ENCODE measurements around the gene CRYL1. TPM values are rescaled to one million over a fixed set of nuclear protein-coding genes. Genes with fewer than 3 reads are reported as not detected.

Gene CRYL1
- total RNA-seq, 1 experiment from 2014 or later: 5.9 TPM

DNA sequence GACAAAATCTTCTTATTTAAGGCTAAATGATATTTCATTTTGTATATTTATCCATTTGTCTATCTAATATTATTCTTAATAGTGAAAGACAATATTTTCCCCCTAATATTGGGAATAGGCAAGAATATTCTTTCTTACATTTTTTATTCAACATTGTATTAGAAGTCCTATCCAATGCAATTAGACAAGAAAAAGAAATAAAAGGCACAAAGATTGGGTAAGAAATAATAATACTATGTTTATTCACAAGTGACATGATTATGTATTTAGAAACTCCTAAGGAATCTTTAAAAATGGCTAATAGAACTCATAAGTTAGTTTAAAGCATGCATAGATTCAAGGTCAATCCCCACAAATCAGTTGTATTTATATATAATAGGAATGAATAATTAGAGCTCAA lies 11.3 kb upstream of the CRYL1 start:
- Histone ChIP-seq H3K36me3 (ENCODE audit: insufficient read depth, low read length, poor library complexity, severe bottlenecking) (no peaks in the 10 kb centered on the region), H3K27ac (ENCODE audit: low read depth, low read length, poor library complexity, severe bottlenecking) (no peak overlapping the region), H3K9me3 (ENCODE audit: low read depth, low read length, poor library complexity, severe bottlenecking) (no peaks in the 10 kb centered on the region), H3K27me3 (replicated peaks; ENCODE audit: insufficient read depth, low read depth, low read length, poor library complexity) (no peaks in the 10 kb centered on the region), H3K4me1 (ENCODE audit: insufficient read depth, low read length, poor library complexity, severe bottlenecking) (no peaks in the 10 kb centered on the region), H3K4me3 (ENCODE audit: low read depth, low read length, poor library complexity, severe bottlenecking) (no peak overlapping the region)
- intact Hi-C loops (cut with micrococcal nuclease; ENCODE audit: unreplicated experiment): no loop called here
- no peak for TF ChIP-seq EZH2 (IDR thresholded peaks at IDR 0.05; ENCODE audit: borderline replicate concordance, low read depth, low read length, poor library complexity, severe bottlenecking)
- TF ChIP-seq, protein P1, sequence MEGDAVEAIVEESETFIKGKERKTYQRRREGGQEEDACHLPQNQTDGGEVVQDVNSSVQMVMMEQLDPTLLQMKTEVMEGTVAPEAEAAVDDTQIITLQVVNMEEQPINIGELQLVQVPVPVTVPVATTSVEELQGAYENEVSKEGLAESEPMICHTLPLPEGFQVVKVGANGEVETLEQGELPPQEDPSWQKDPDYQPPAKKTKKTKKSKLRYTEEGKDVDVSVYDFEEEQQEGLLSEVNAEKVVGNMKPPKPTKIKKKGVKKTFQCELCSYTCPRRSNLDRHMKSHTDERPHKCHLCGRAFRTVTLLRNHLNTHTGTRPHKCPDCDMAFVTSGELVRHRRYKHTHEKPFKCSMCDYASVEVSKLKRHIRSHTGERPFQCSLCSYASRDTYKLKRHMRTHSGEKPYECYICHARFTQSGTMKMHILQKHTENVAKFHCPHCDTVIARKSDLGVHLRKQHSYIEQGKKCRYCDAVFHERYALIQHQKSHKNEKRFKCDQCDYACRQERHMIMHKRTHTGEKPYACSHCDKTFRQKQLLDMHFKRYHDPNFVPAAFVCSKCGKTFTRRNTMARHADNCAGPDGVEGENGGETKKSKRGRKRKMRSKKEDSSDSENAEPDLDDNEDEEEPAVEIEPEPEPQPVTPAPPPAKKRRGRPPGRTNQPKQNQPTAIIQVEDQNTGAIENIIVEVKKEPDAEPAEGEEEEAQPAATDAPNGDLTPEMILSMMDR (conservative IDR thresholded peaks at IDR 0.05; ENCODE audit: low read depth, low read length): no peak
- DNase-seq (ENCODE audit: low spot score): no peak
- no TSS peak for BruUV-seq (replicated peaks)
- ChIA-PET POLR2A (ENCODE audit: low non-redundant PET) (no interaction called here), CTCF (no interaction called here)

- no peak for DNase-seq (ENCODE audit: low spot score)
- H3K4me1 ChIP-seq (ENCODE audit: insufficient read depth, low read length, poor library complexity, severe bottlenecking): no peaks in the 10 kb centered on the region
- ChIA-PET POLR2A (ENCODE audit: low non-redundant PET) (no interaction called here), CTCF (no interaction called here)
- no TSS peak for BruUV-seq (replicated peaks)
- no peak overlapping the region for H3K27ac ChIP-seq (ENCODE audit: low read depth, low read length, poor library complexity, severe bottlenecking)
- TF ChIP-seq, protein P1 (conservative IDR thresholded peaks at IDR 0.05; ENCODE audit: low read depth, low read length): no peak
- TF ChIP-seq EZH2 (IDR thresholded peaks at IDR 0.05; ENCODE audit: borderline replicate concordance, low read depth, low read length, poor library complexity, severe bottlenecking): no peak
- H3K27me3 ChIP-seq (replicated peaks; ENCODE audit: insufficient read depth, low read depth, low read length, poor library complexity): no peaks in the 10 kb centered on the region
- no peaks in the 10 kb centered on the region for H3K36me3 ChIP-seq (ENCODE audit: insufficient read depth, low read length, poor library complexity, severe bottlenecking)
- no peak overlapping the region for H3K4me3 ChIP-seq (ENCODE audit: low read depth, low read length, poor library complexity, severe bottlenecking)
- H3K9me3 ChIP-seq (ENCODE audit: low read depth, low read length, poor library complexity, severe bottlenecking): no peaks in the 10 kb centered on the region
- intact Hi-C loops (cut with micrococcal nuclease; ENCODE audit: unreplicated experiment): no loop called here
Observed at GRCh38 chr13:20534038-20534608, 8.5 kb upstream of the CRYL1 start.

DNA sequence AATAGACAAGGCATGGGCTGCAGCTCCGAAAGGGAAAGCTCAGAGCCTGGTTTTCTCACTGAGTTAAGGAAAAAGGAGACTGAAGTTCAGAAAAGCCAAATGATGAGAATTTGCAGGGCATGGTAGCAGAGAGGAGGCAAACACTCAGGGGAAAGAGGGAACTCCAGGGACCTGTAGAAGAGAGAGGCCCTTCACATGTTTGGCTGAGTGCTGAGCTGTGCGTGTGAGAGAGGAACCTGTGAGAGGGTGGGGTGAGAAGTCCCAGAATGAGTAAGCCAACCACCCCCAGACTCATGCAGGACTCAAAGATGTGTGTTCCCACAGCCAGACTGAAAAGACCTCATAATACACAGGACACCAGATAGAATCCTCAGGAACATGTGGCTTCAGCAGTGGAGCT lies 2.8 kb upstream of the CRYL1 start:
- H3K27ac ChIP-seq (ENCODE audit: low read depth, low read length, poor library complexity, severe bottlenecking): no peak overlapping the region
- H3K9me3 ChIP-seq (ENCODE audit: low read depth, low read length, poor library complexity, severe bottlenecking): no peaks in the 10 kb centered on the region
- ChIA-PET POLR2A (ENCODE audit: low non-redundant PET) (no interaction called here), CTCF (no interaction called here)
- DNase-seq (ENCODE audit: low spot score): no peak
- TF ChIP-seq, protein P1 (conservative IDR thresholded peaks at IDR 0.05; ENCODE audit: low read depth, low read length): no peak
- no peak for TF ChIP-seq EZH2 (IDR thresholded peaks at IDR 0.05; ENCODE audit: borderline replicate concordance, low read depth, low read length, poor library complexity, severe bottlenecking)
- intact Hi-C loops (cut with micrococcal nuclease; ENCODE audit: unreplicated experiment): loop anchor here (5.0 kb wide), 1 partner anchor 179 kb away; no protein-coding TSS in a partner anchor
- no peaks in the 10 kb centered on the region for H3K36me3 ChIP-seq (ENCODE audit: insufficient read depth, low read length, poor library complexity, severe bottlenecking)
- no peaks in the 10 kb centered on the region for H3K27me3 ChIP-seq (replicated peaks; ENCODE audit: insufficient read depth, low read depth, low read length, poor library complexity)
- H3K4me3 ChIP-seq (ENCODE audit: low read depth, low read length, poor library complexity, severe bottlenecking): no peak overlapping the region
- BruUV-seq (replicated peaks): no TSS peak
- peaks cover 6% of the 10 kb centered on the region for H3K4me1 ChIP-seq (ENCODE audit: insufficient read depth, low read length, poor library complexity, severe bottlenecking)

Measured in A673 (cell line).